ENCODE results near the gene CPT1B. TPM values are rescaled to one million over a fixed set of nuclear protein-coding genes. Genes with fewer than 3 reads are reported as not detected.

Gene CPT1B
- polyA plus RNA-seq, 1 donor from 2014 or later = 72.4 TPM

GRCh38 chr22:50625131-50625567 is 46.9 kb upstream of the CPT1B start:
- Histone ChIP-seq H3K9me2 (ENCODE audit: insufficient read depth, low read length) (no peaks in the 10 kb centered on the region), H3K9ac (ENCODE audit: low read length) (no peak overlapping the region), H2AFZ (ENCODE audit: low read depth, low read length) (no peak overlapping the region), H3K36me3 (ENCODE audit: insufficient read depth, low read length) (no peaks in the 10 kb centered on the region), H3F3A (ENCODE audit: insufficient read depth, low read length, poor library complexity, severe bottlenecking) (no peaks in the 10 kb centered on the region), H3K27ac (ENCODE audit: low read length) (no peak overlapping the region), H4K20me1 (ENCODE audit: insufficient read depth) (no peaks in the 10 kb centered on the region), H3K27me3 (ENCODE audit: insufficient read depth, low read depth, low read length) (no peaks in the 10 kb centered on the region), H3K79me2 (replicated peaks; ENCODE audit: insufficient read depth, low read length) (no peaks in the 10 kb centered on the region), H3K4me2 (ENCODE audit: low read length) (no peak overlapping the region), H3K4me3 (ENCODE audit: low read length) (no peak overlapping the region), H3K9me3 (ENCODE audit: low read length) (no peaks in the 10 kb centered on the region)
- TF ChIP-seq MXI1 (conservative IDR thresholded peaks at IDR 0.05; ENCODE audit: poor library complexity, severe bottlenecking) (no peak), EZH2 (IDR thresholded peaks at IDR 0.05; ENCODE audit: borderline replicate concordance, insufficient read depth, low read length, poor library complexity, severe bottlenecking) (no peak), EP300 (conservative IDR thresholded peaks at IDR 0.05; ENCODE audit: poor library complexity, severe bottlenecking) (no peak), RAD21 (conservative IDR thresholded peaks at IDR 0.05) (no peak), SMC3 (conservative IDR thresholded peaks at IDR 0.05; ENCODE audit: poor library complexity) (no peak), REST (IDR thresholded peaks at IDR 0.05; ENCODE audit: borderline replicate concordance) (no peak), CTCF (IDR thresholded peaks at IDR 0.05; ENCODE audit: poor library complexity, severe bottlenecking) (no peak), TAF1 (IDR thresholded peaks at IDR 0.05; ENCODE audit: low read depth) (no peak), POLR2AphosphoS5 (IDR thresholded peaks at IDR 0.05) (no peak)

GRCh38 chr22:50624347-50625130 is 46.3 kb upstream of the CPT1B start:
- Histone ChIP-seq H3K79me2 (replicated peaks; ENCODE audit: insufficient read depth, low read length) (no peaks in the 10 kb centered on the region), H3K9ac (ENCODE audit: low read length) (no peak overlapping the region), H3F3A (ENCODE audit: insufficient read depth, low read length, poor library complexity, severe bottlenecking) (no peaks in the 10 kb centered on the region), H3K27ac (ENCODE audit: low read length) (no peak overlapping the region), H3K4me2 (ENCODE audit: low read length) (no peak overlapping the region), H3K27me3 (ENCODE audit: insufficient read depth, low read depth, low read length) (no peaks in the 10 kb centered on the region), H3K4me3 (ENCODE audit: low read length) (no peak overlapping the region), H4K20me1 (ENCODE audit: insufficient read depth) (no peaks in the 10 kb centered on the region), H3K9me2 (ENCODE audit: insufficient read depth, low read length) (no peaks in the 10 kb centered on the region), H2AFZ (ENCODE audit: low read depth, low read length) (no peak overlapping the region), H3K9me3 (ENCODE audit: low read length) (no peaks in the 10 kb centered on the region), H3K36me3 (ENCODE audit: insufficient read depth, low read length) (no peaks in the 10 kb centered on the region)
- TF ChIP-seq CTCF (IDR thresholded peaks at IDR 0.05; ENCODE audit: poor library complexity, severe bottlenecking) (no peak), RAD21 (conservative IDR thresholded peaks at IDR 0.05) (no peak)

Measured in neural cell (in vitro differentiated cells).